GM12878 (cell line): ENCODE results near the gene TMEM63B. TPM values are rescaled to one million over a fixed set of nuclear protein-coding genes. Genes with fewer than 3 reads are reported as not detected.

Experiments
- ATAC-seq: fragments of 200-7000 bp; cut with Tn5 transposase; 3 replicates; pipeline ENCODE4 v1.9.1; 2020; ENCODE audit warnings: mild to moderate bottlenecking, moderate library complexity
- BruUV-seq: library from RNA; stranded (reverse); fragments of 400-500 nt; replicated peaks from 2 replicates; lab custom pipeline; 2021; lab: Mats Ljungman, UMichigan
- CTCF ChIA-PET: fragments of 300-600 bp; sonication (Branson Sonifier 250); formaldehyde crosslinking; extraction: SDS; loops from one replicate; lab custom pipeline; 2021; ENCODE audit warnings: inconsistent platforms; lab: Yijun Ruan, JAX
- POLR2A ChIA-PET: fragments of 350-600 bp; formaldehyde crosslinking; extraction: SDS; loops from one replicate; lab custom pipeline; 2021; ENCODE audit warnings: inconsistent platforms; lab: Charles Lee
- RAD21 ChIA-PET: fragments of 300-600 bp; sonication (Branson Sonifier 250); formaldehyde crosslinking; loops from one replicate; lab custom pipeline; 2023; ENCODE audit warnings: antibody characterized with exemption; ENCODE audit not compliant: unreplicated experiment; lab: Charles Lee
- SMC1A ChIA-PET: fragments of 300-600 bp; sonication (Branson Sonifier 250); formaldehyde crosslinking; loops from one replicate; lab custom pipeline; 2023; ENCODE audit not compliant: unreplicated experiment, uncharacterized antibody; lab: Charles Lee
- DNase-seq: peaks from one replicate; pipeline ENCODE4 v3.0.0-alpha.2; 2011; ENCODE audit warnings: low read depth, low spot score
- FAIRE-seq: peaks from 3 replicates; lab custom pipeline; 2011; peaks lifted over from hg19 to GRCh38; lab: Jason Lieb, UNC
- H2AFZ ChIP-seq: 2 replicates; pipeline ENCODE4 v1.6.0; 2011; ENCODE audit warnings: low read depth, low read length, control low read depth; ENCODE audit not compliant: control insufficient read depth
- H3K27ac ChIP-seq: 2 replicates; pipeline ENCODE4 v1.5.1; 2011; ENCODE audit warnings: control low read depth; ENCODE audit not compliant: control insufficient read depth, insufficient read depth
- H3K27me3 ChIP-seq, 2 experiments: replicated peaks in 1 of 2; 2 replicates each; pipeline versions ENCODE4 v1.6.0 to v1.6.1; 2011; ENCODE audit warnings: low read length in 1 of 2; ENCODE audit not compliant: control insufficient read depth in 2 of 2, insufficient read depth in 2 of 2
- H3K36me3 ChIP-seq, 2 experiments: 2 replicates each; pipeline ENCODE4 v1.5.1; 2011; ENCODE audit warnings: low read length in 1 of 2; ENCODE audit not compliant: control insufficient read depth in 2 of 2, insufficient read depth in 2 of 2
- H3K4me1 ChIP-seq: 2 replicates; pipeline ENCODE4 v1.6.1; 2011; ENCODE audit warnings: mild to moderate bottlenecking, low read length, moderate library complexity, mixed read lengths; ENCODE audit not compliant: control insufficient read depth, insufficient read depth
- H3K4me2 ChIP-seq: 2 replicates; pipeline ENCODE4 v1.6.0; 2011; ENCODE audit warnings: control low read depth; ENCODE audit not compliant: control insufficient read depth, insufficient read depth
- H3K4me3 ChIP-seq: fragments of 200-600 bp; sonication (generic); 2 replicates; pipeline ENCODE4 v1.5.1; 2016
- H3K79me2 ChIP-seq: 2 replicates; pipeline ENCODE4 v1.6.0; 2011; ENCODE audit warnings: low read length; ENCODE audit not compliant: control insufficient read depth, insufficient read depth
- H3K9ac ChIP-seq: 2 replicates; pipeline ENCODE4 v1.8.0; 2011; ENCODE audit warnings: low read length, control low read depth, mixed read lengths; ENCODE audit not compliant: control insufficient read depth, insufficient read depth
- H3K9me3 ChIP-seq: replicated peaks from 3 replicates; pipeline ENCODE4 v1.5.1; 2011; ENCODE audit warnings: mild to moderate bottlenecking, low read length; ENCODE audit not compliant: control insufficient read depth, insufficient read depth
- H4K20me1 ChIP-seq: 2 replicates; pipeline ENCODE4 v1.6.0; 2011; ENCODE audit not compliant: control insufficient read depth, insufficient read depth
- RB1 ChIP-seq: fragments of 450-650 bp; formaldehyde crosslinking; IDR thresholded peaks from 2 replicates; pipeline ENCODE4 v1.6.1; 2017; ENCODE audit warnings: mild to moderate bottlenecking, borderline replicate concordance
- RUNX3 ChIP-seq: IDR thresholded peaks from 2 replicates; pipeline ENCODE4 v1.6.1; 2012; ENCODE audit warnings: low read length, inconsistent platforms
- ZNF274 ChIP-seq: IDR thresholded peaks from one replicate; pipeline ENCODE4 v1.8.0; 2011; ENCODE audit not compliant: insufficient read length, insufficient read depth
- ZNF622 ChIP-seq: fragments of 450-650 bp; IDR thresholded peaks from 2 replicates; pipeline ENCODE4 v1.6.1; 2017; ENCODE audit warnings: mild to moderate bottlenecking, inconsistent platforms
- WGBS: methylation state at CpG from one replicate; pipeline ENCODE4 v1.1.6; 2016; ENCODE audit warnings: low lambda C conversion rate; ENCODE audit not compliant: insufficient replicate concordance, insufficient coverage; ENCODE audit errors: missing lambda C conversion rate; 5-methylcytosine and 5-hydroxymethylcytosine counted together
- in situ Hi-C: fragments of 300-500 bp; cut with MboI; formaldehyde crosslinking; loops from 9 replicates; pipeline ENCODE4 v1.14.3; 2018; ENCODE audit warnings: mixed read lengths
- intact Hi-C: fragments of 100-400 bp; cut with micrococcal nuclease; formaldehyde crosslinking; loops from one replicate; pipeline ENCODE4 v1.14.2; 2022; ENCODE audit not compliant: unreplicated experiment
- polyA plus RNA-seq, 11 experiments: library from polyadenylated mRNA; depleted of rRNA in 4 of 11; unstranded in 6 of 11; stranded (reverse) in 5 of 11; fragments of >200 nt; fragmentation: Nextera tagmentation in 4 of 11; fragmentation: Illumina TruSeq in 1 of 11; extraction: Ambion mirVana in 4 of 11; extraction: Trizol in 1 of 11; gene quantifications; 1 replicate in 1 of 11; 2 replicates in 10 of 11; pipeline versions ENCODE4 v1.2.1 to v1.2.3, GENCODE V29; 2011 to 2016; ENCODE audit warnings: inconsistent platforms in 2 of 11, missing spikeins in 2 of 11, low read depth in 1 of 11
- total RNA-seq, 4 experiments: library from RNA; depleted of rRNA in 3 of 4; stranded (reverse); fragments of >200 nt in 3 of 4; fragmentation: Illumina TruSeq in 1 of 4; extraction: Trizol in 1 of 4; gene quantifications; 2 replicates each; pipeline versions ENCODE4 v1.2.1 to v1.2.3, GENCODE V29; 2013 to 2021

TMEM63B gene
- total and polyA plus RNA-seq, 10 of the 15 experiments (the other 5 are each of a cell fraction or from before 2014, with no cell fraction given) = 0.09 to 15.0 (median 7.1) TPM; not detected in 1

GRCh38 chr6:44169886-44170570 lies 42.7 kb downstream of the TMEM63B start:
- ATAC-seq (no peak), FAIRE-seq (no peak), DNase-seq (no peak)
- in situ Hi-C loops (loop anchor here (5.0 kb wide), 1 partner anchor 67 kb away; no protein-coding TSS in a partner anchor), intact Hi-C loops (no loop called here)
- ChIA-PET SMC1A (interaction anchor here (1.2 to 2.0 kb wide), 4 partner anchors 55 to 169 kb away, joined by 3 to 11 read pairs (median 4); partner anchors contain the start of gene HSP90AB1), POLR2A (no interaction called here), RAD21 (interaction anchor here (0.5 to 1.2 kb wide), 4 partner anchors 65 to 423 kb away, joined by 3 to 5 read pairs (median 4); no protein-coding TSS in a partner anchor), CTCF (interaction anchor here (0.8 to 8.6 kb wide), 5 partner anchors 66 to 166 kb away, joined by 3 to 117 read pairs (median 5); no protein-coding TSS in a partner anchor)
- Histone ChIP-seq H3K4me3 (no peak overlapping the region), H2AFZ (no peak overlapping the region), H3K9ac (no peak overlapping the region), H3K27ac (no peak overlapping the region), H3K79me2 (no peaks in the 10 kb centered on the region), H3K27me3 (no peaks in the 10 kb centered on the region; a peak in 2 of 4 replicates), H3K9me3 (peaks cover 2% of the 10 kb centered on the region; the same call in 1 of the 3 replicates), H3K36me3 (no peaks in the 10 kb centered on the region), H4K20me1 (no peaks in the 10 kb centered on the region), H3K4me2 (no peak overlapping the region), H3K4me1 (peaks cover 6% of the 10 kb centered on the region; the same call in 1 of the 2 replicates)
- WGBS = 36% methylated on average over 10 of the region's 10 CpGs
- BruUV-seq = no TSS peak
- TF ChIP-seq ZNF274 (no peak), ZNF622 (no peak)

GRCh38 chr6:44171899-44172546 lies 44.7 kb downstream of the TMEM63B start:
- SMC1A ChIA-PET = interaction anchor here (1.0 to 2.2 kb wide), 17 partner anchors 9 to 166 kb away, joined by 3 to 26 read pairs (median 4); partner anchors contain the start of genes HSP90AB1 and SLC35B2
- in situ Hi-C loops (loop anchor here (5.0 kb wide), 1 partner anchor 65 kb away; no protein-coding TSS in a partner anchor), intact Hi-C loops (loop anchor here (1.0 kb wide), 2 partner anchors 66 to 166 kb away; no protein-coding TSS in a partner anchor)
- Histone ChIP-seq H2AFZ (no peak overlapping the region), H3K9me3 (peaks cover 2% of the 10 kb centered on the region; the same call in 1 of the 3 replicates), H3K9ac (no peak overlapping the region), H3K36me3 (no peaks in the 10 kb centered on the region), H3K4me3 (no peak overlapping the region), H4K20me1 (no peaks in the 10 kb centered on the region), H3K4me1 (peaks cover 14% of the 10 kb centered on the region), H3K4me2 (no peak overlapping the region), H3K79me2 (no peaks in the 10 kb centered on the region), H3K27ac (no peak overlapping the region), H3K27me3 (no peaks in the 10 kb centered on the region; a peak in 2 of 4 replicates)
- CTCF ChIA-PET = interaction anchor here (0.8 to 8.6 kb wide), 30 partner anchors 9 to 876 kb away, joined by 3 to 117 read pairs (median 7); partner anchors contain the start of genes HSP90AB1, SLC29A1 and SLC35B2
- FAIRE-seq (no peak), ATAC-seq (no peak; the same call in 2 of the 3 replicates), DNase-seq (no peak)
- BruUV-seq = no TSS peak
- 35% methylated on average over 12 of the region's 12 CpGs for WGBS
- no peak for TF ChIP-seq RB1
- peak; percentile 7; the same call in 1 of the 2 replicates for TF ChIP-seq RUNX3
- POLR2A ChIA-PET = interaction anchor here (0.6 to 1.0 kb wide), 4 partner anchors 10 to 95 kb away, joined by 3 read pairs; no protein-coding TSS in a partner anchor
- RAD21 ChIA-PET = interaction anchor here (0.8 to 3.5 kb wide), 12 partner anchors 18 to 132 kb away, joined by 3 to 29 read pairs (median 5); partner anchors contain the start of genes NFKBIE and SLC29A1
